ENCODE results near the gene PDE2A.
A peak's percentile ranks its signal among the peaks of the same experiment; 100 is the strongest.

The PDE2A gene

DNA sequence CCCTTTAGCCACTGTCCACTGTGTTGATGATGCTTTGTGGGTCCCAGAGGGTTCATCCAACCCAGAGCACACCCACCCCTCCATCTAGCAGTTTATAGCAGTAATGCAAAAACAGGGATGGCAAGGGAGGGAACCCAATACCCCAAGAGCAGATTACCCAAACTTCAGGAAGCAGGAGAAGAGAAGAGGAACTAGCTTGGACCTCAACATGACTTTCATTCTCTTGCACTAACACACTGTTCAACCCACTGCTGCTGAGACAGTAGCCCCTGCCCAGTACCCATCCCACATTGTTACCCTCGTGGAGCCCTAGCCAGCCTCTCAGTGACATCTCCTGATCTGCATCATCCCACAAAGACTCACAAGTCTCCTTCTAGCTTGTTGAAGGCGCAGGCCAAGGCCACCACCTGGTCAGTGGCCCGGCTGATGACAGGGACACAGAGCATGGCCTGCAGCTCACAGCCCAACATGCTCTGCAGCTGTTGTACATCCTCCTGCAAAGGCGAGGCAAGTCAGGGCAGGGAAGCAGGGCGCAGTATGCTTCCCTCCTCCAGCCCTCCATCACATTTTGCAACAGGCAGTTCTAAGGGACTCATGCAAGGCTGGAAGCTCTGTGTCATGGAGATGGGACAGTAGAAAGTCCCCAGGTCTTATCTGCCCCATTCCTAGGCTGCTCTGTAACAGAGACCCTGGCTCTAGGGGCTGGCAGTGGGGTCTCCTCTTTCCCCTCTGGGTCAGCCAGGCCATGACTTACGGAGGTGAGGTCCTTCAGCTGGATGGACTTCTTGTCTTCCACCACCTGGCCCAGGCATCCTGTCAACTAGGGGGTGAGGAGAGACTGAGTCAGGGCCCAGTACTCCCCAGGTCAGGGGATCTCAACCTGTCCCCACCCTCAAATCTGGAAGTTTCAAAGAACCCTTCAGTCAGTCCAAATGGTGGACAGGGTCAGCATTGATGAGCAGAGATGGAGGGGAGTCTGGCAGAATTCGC is 85.5 kb downstream of the PDE2A start:
- H3K4me3 ChIP-seq (replicated peaks; ENCODE audit: low read depth, low read length) = no peak overlapping the region
- TF ChIP-seq, protein P1, sequence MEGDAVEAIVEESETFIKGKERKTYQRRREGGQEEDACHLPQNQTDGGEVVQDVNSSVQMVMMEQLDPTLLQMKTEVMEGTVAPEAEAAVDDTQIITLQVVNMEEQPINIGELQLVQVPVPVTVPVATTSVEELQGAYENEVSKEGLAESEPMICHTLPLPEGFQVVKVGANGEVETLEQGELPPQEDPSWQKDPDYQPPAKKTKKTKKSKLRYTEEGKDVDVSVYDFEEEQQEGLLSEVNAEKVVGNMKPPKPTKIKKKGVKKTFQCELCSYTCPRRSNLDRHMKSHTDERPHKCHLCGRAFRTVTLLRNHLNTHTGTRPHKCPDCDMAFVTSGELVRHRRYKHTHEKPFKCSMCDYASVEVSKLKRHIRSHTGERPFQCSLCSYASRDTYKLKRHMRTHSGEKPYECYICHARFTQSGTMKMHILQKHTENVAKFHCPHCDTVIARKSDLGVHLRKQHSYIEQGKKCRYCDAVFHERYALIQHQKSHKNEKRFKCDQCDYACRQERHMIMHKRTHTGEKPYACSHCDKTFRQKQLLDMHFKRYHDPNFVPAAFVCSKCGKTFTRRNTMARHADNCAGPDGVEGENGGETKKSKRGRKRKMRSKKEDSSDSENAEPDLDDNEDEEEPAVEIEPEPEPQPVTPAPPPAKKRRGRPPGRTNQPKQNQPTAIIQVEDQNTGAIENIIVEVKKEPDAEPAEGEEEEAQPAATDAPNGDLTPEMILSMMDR (IDR thresholded peaks at IDR 0.05; ENCODE audit: low read length, missing control alignments) = no peak
- DNase-seq (ENCODE audit: low read depth) = no peak

DNA sequence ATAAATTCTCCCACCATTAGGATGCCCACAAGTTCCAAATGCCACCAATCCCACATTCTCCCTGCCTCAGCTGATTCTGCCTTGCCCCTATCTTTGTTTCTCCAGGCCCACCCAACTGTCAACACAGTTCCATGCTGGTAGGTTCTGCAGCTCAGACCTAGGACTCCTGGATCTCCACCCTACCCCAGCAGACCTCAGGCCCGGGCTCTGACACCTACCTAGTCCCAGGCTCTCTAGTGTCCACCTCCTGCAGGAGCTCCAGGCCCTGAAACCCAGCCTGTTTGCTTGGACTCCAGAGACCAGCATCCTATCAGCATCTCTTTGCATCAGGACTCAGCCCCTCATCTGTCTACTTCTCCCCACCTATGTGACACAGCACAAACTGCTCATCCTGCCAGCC is 86.5 kb downstream of the PDE2A start:
- TF ChIP-seq, protein P1 (IDR thresholded peaks at IDR 0.05; ENCODE audit: low read length, missing control alignments) = no peak
- H3K4me3 ChIP-seq (replicated peaks; ENCODE audit: low read depth, low read length) = no peak overlapping the region
- DNase-seq (ENCODE audit: low read depth) = no peak

DNA sequence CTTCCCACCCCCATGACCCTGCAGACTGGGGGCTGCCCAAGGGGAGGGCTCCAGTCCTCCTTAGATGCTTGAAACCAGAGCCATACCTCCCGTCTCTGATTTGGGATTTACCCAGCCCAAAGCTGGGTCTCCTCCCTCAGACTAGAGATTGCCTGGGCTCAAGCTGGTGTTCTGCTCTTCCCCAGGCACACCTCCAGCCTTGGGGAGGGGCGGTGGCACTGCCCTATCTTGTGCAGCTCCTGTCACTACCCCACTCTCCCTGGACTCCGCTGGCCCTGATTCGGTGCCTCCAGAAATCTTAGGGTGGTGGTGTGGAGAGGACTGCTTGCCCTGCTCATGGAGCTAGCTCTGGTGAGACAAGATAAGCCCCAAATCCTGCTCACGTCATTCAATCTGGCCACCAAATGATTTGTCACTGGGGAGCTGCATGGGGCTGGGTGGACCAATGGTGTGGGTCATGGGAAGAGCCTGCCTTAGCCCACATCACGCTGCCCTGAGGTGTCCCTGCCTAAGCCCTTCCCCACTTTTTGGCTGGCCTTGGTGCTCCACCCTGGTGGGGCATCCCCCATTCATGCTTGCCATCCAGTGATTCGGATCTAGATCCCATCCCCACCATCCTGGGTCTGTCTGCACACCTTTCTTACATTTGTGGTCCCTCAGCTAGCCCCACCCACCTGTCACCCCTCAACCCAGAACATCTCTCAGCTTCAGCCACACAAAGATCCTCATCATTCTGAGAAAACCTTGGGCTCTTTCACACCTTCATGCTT is 87.7 kb downstream of the PDE2A start:
- DNase-seq (ENCODE audit: low read depth) = no peak
- TF ChIP-seq, protein P1 (IDR thresholded peaks at IDR 0.05; ENCODE audit: low read length, missing control alignments) = no peak
- H3K4me3 ChIP-seq (replicated peaks; ENCODE audit: low read depth, low read length) = no peak overlapping the region

DNA sequence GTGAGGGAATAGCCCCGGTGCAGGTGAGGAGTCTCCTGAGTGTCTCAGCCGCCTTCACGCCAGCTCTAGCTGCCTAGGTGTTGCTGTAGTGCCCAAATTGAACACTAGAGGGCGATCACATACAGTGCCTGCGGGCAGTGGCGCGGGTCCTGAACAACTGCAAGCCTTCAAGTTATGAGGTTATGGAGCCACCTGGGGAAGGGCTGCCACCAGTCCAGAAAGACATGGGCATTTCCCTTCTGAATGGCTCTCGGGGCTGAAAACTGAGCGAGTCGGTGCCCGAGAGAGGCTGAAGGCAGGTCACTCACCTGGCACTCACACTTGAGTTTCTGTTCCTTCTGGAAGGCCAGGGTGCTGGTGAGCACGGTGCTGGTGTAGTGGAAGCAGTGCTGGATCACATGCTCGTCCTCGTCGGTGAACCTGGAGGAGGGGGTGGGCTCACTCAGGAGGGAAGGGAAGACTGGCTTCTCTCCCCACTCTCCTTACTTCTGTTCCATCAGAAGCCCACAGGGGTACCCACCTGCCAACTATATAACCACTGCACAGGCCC is 88.4 kb downstream of the PDE2A start:
- H3K4me3 ChIP-seq (replicated peaks; ENCODE audit: low read depth, low read length) = no peak overlapping the region
- TF ChIP-seq, protein P1 (IDR thresholded peaks at IDR 0.05; ENCODE audit: low read length, missing control alignments) = peak; percentile 84
- DNase-seq (ENCODE audit: low read depth) = peak; percentile 69

DNA sequence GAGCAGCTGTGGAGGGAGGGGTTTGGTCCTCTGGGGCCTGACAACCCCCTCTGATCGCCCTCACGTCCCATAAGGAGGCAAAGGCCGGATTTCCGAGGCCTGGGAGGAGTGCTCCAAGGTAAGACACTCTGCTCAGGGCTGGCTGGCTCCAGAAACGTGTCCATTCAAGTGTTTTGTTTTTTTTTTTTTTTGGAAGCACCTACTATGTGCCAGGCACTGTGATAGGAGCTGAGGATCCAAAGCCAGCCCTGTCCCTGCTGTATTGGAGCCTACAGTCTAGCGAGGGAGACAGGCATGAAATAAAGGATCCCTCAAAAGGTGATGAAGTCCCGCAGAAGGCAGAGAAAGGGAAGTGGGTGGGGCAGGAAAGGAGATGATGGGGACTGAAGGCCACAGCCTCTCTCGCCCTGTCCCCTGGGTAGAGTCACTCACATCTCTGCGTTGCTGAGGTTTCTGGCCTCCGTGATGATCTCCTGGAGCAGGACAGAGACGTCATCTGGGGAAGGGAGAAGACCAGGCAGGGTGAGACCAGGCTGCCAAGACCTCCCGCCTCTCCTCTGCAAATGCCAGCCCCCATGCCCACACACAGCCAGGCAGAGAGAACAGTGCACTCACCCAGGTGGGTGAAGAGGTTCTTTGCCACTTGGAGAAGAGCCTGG is 89.2 kb downstream of the PDE2A start:
- no peak for DNase-seq (ENCODE audit: low read depth)

More for the DNA sequence above, 89.2 kb downstream of the PDE2A start:
- TF ChIP-seq, protein P1 (IDR thresholded peaks at IDR 0.05; ENCODE audit: low read length, missing control alignments) = no peak
- no peak overlapping the region for H3K4me3 ChIP-seq (replicated peaks; ENCODE audit: low read depth, low read length)

All from fibroblast of pulmonary artery (primary cell).